Activated CD8-positive, alpha-beta memory T cell treated with anti-CD3 and anti-CD28 coated beads for 36 hours (primary cell): ENCODE results near the gene TLCD4. TPM values are rescaled to one million over a fixed set of nuclear protein-coding genes. Genes with fewer than 3 reads are reported as not detected.

Experiments used
- CTCF ChIA-PET: fragments of 350-600 bp; sonication (Branson Sonifier 250); formaldehyde crosslinking; loops from one replicate; lab custom pipeline; 2021; ENCODE audit warnings: antibody characterized with exemption; lab: Charles Lee
- POLR2A ChIA-PET: fragments of 350-600 bp; sonication (Branson Sonifier 250); formaldehyde crosslinking; loops from one replicate; lab custom pipeline; 2021; ENCODE audit warnings: antibody characterized with exemption; lab: Charles Lee
- total RNA-seq, 2 experiments: library from RNA; stranded (reverse); gene quantifications; one replicate each; pipeline ENCODE4 v1.2.3, GENCODE V29; 2021

The TLCD4 gene
- total RNA-seq = under 1 TPM; 0.10 to 0.15 TPM

GRCh38 chr1:95117207-95118066 is at the start of gene TLCD4:
TLCD4 (plus strand) TSS chr1:95117355; CDS start chr1:95143902, 26,547 bp downstream.
- ChIA-PET POLR2A (interaction anchor here (0.6 to 1.8 kb wide), 3 partner anchors 44 to 1208 kb away, joined by 5 to 10 read pairs (median 7); partner anchors contain the start of genes ALG14, GCLM and RWDD3), CTCF (interaction anchor here (0.6 to 0.9 kb wide), 2 partner anchors 40 to 117 kb away, joined by 3 read pairs; partner anchors contain the start of gene RWDD3)

GRCh38 chr1:95067568-95067967 is 49.6 kb upstream of the TLCD4 start:
- POLR2A ChIA-PET = no interaction called here
- CTCF ChIA-PET = interaction anchor here (0.5 to 1.4 kb wide), 3 partner anchors 24 to 214 kb away, joined by 3 read pairs; partner anchors contain the start of gene RWDD3

- ChIA-PET POLR2A (no interaction called here), CTCF (no interaction called here)
Observed at GRCh38 chr1:95068956-95069709, 48.0 kb upstream of the TLCD4 start.

- ChIA-PET CTCF (no interaction called here), POLR2A (no interaction called here)
Observed at GRCh38 chr1:95069710-95070093, 47.5 kb upstream of the TLCD4 start.

GRCh38 chr1:95071539-95071938 is 45.6 kb upstream of the TLCD4 start:
- POLR2A ChIA-PET = no interaction called here
- CTCF ChIA-PET = interaction anchor here (1.0 kb wide), 1 partner anchor 217 kb away, joined by 3 read pairs; no protein-coding TSS in a partner anchor

- CTCF ChIA-PET = interaction anchor here (1.0 to 1.9 kb wide), 2 partner anchors 12 to 218 kb away, joined by 3 to 13 read pairs; no protein-coding TSS in a partner anchor
Observed at GRCh38 chr1:95072117-95072516, 45.0 kb upstream of the TLCD4 start.

GRCh38 chr1:95072532-95073419 is 44.4 kb upstream of the TLCD4 start, which contains the start of gene ALG14:
ALG14 (minus strand) TSS chr1:95072951; CDS start chr1:95072898, 53 bp downstream.
- CTCF ChIA-PET = interaction anchor here (0.6 to 1.9 kb wide), 4 partner anchors 12 to 161 kb away, joined by 3 to 13 read pairs (median 4); no protein-coding TSS in a partner anchor
- POLR2A ChIA-PET = interaction anchor here (0.8 to 1.4 kb wide), 2 partner anchors 45 to 161 kb away, joined by 7 read pairs; partner anchors contain the start of gene RWDD3

More at GRCh38 chr1:95072117-95072516, 45.0 kb upstream of the TLCD4 start:
- POLR2A ChIA-PET = no interaction called here

GRCh38 chr1:95073446-95073845 is 43.7 kb upstream of the TLCD4 start:
- ChIA-PET POLR2A (interaction anchor here (0.8 to 1.4 kb wide), 2 partner anchors 44 to 160 kb away, joined by 7 read pairs; partner anchors contain the start of gene RWDD3), CTCF (interaction anchor here (0.6 to 1.9 kb wide), 4 partner anchors 11 to 160 kb away, joined by 3 to 13 read pairs (median 4); no protein-coding TSS in a partner anchor)

GRCh38 chr1:95076034-95076433 is 41.1 kb upstream of the TLCD4 start:
- POLR2A ChIA-PET = no interaction called here

GRCh38 chr1:95080446-95080845 is 36.7 kb upstream of the TLCD4 start:
- ChIA-PET POLR2A (no interaction called here), CTCF (no interaction called here)

More at GRCh38 chr1:95076034-95076433, 41.1 kb upstream of the TLCD4 start:
- CTCF ChIA-PET = interaction anchor here (0.6 to 2.2 kb wide), 3 partner anchors 8 to 1780 kb away, joined by 3 to 7 read pairs (median 3); no protein-coding TSS in a partner anchor

- CTCF ChIA-PET = no interaction called here
- POLR2A ChIA-PET = no interaction called here
Observed at GRCh38 chr1:95080879-95081278, 36.3 kb upstream of the TLCD4 start.

- POLR2A ChIA-PET = no interaction called here
- CTCF ChIA-PET = interaction anchor here (0.5 to 2.9 kb wide), 6 partner anchors 9 to 149 kb away, joined by 3 to 15 read pairs (median 6); partner anchors contain the start of genes ALG14 and RWDD3
Observed at GRCh38 chr1:95084317-95085176, 32.6 kb upstream of the TLCD4 start.

GRCh38 chr1:95085376-95085775 is 31.8 kb upstream of the TLCD4 start:
- ChIA-PET POLR2A (no interaction called here), CTCF (interaction anchor here (1.6 to 2.9 kb wide), 3 partner anchors 10 to 148 kb away, joined by 7 to 15 read pairs (median 13); partner anchors contain the start of genes ALG14 and RWDD3)

- CTCF ChIA-PET = interaction anchor here (0.7 kb wide), 1 partner anchor 1460 kb away, joined by 3 read pairs; no protein-coding TSS in a partner anchor
- POLR2A ChIA-PET = no interaction called here
Observed at GRCh38 chr1:95086949-95087533, 30.1 kb upstream of the TLCD4 start.

- ChIA-PET CTCF (no interaction called here), POLR2A (no interaction called here)
Observed at GRCh38 chr1:95088303-95088702, 28.9 kb upstream of the TLCD4 start.

- ChIA-PET POLR2A (no interaction called here), CTCF (no interaction called here)
Observed at GRCh38 chr1:95089650-95090287, 27.4 kb upstream of the TLCD4 start.
